Measurements from ENCODE around the gene MRPL9. TPM values are rescaled to one million over a fixed set of nuclear protein-coding genes. Genes with fewer than 3 reads are reported as not detected.

MRPL9 gene
- total and polyA plus RNA-seq, 2 experiments from 2014 or later, result 89.0 to 126 TPM

DNA sequence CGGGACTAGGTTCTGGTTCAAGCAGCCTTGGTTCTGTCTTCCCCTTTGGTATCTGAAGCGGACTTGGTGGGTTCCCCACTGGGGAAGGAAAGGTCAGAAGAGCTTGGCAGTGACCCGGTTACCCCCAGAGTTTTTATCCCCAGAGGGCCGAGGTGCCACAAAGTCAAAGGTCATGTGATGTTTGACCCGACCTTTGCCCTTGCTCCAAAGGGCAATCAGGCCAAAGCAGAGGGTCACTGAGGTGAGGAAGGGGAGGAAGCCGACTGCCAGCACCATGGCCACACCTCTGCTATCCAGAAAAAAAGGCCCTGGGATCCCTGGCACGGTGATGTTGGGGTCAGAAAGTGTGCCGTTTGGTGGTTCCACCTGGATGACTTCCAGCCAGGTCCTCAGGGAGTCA is 37.5 kb upstream of the MRPL9 start:
- H3K27ac Mint-ChIP-seq, result no peak overlapping the region
- H3K27me3 Mint-ChIP-seq (ENCODE audit: insufficient read depth, low read depth, poor library complexity), result no peaks in the 10 kb centered on the region
- no peaks in the 10 kb centered on the region for H3K9me3 Mint-ChIP-seq

More for the DNA sequence above, 37.5 kb upstream of the MRPL9 start:
- Histone ChIP-seq H3K27me3 (ENCODE audit: insufficient read depth) (no peaks in the 10 kb centered on the region), H3K4me3 (no peak overlapping the region), H3K36me3 (ENCODE audit: insufficient read depth) (no peaks in the 10 kb centered on the region), H3K4me1 (ENCODE audit: insufficient read depth) (0 out of 2 replicates have a peak, but pooled peaks cover 3% of the 10 kb centered on the region), H3K79me2 (replicated peaks; ENCODE audit: insufficient read depth) (no peaks in the 10 kb centered on the region), H3F3A (replicated peaks; ENCODE audit: low read depth) (no peaks in the 10 kb centered on the region), H3K9me2 (ENCODE audit: insufficient read depth) (no peaks in the 10 kb centered on the region), H4K20me1 (replicated peaks; ENCODE audit: insufficient read depth) (0 out of 2 replicates have a peak, but pooled peaks cover 2% of the 10 kb centered on the region), H3K27ac (ENCODE audit: low read depth) (no peak overlapping the region), H2AFZ (no peak overlapping the region), H3K4me2 (no peak overlapping the region)
- no peak for DNase-seq (ENCODE audit: low spot score)
- H3K4me3 Mint-ChIP-seq, result no peak overlapping the region
- no peaks in the 10 kb centered on the region for H3K36me3 Mint-ChIP-seq (ENCODE audit: low read depth)
- ATAC-seq, result no peak
- TF ChIP-seq NANOG (IDR thresholded peaks at IDR 0.05; ENCODE audit: borderline replicate concordance), result no peak
- TF ChIP-seq EZH2phosphoT487 (IDR thresholded peaks at IDR 0.05; ENCODE audit: unreplicated experiment), result no peak
- TF ChIP-seq EZH2 (IDR thresholded peaks at IDR 0.05; ENCODE audit: low read depth, unreplicated experiment), result no peak
- TF ChIP-seq CREB1 (CRISPR knock-in tag; IDR thresholded peaks at IDR 0.05; ENCODE audit: low read depth), result no peak
- no peak for TF ChIP-seq ZNF331 (CRISPR knock-in tag; IDR thresholded peaks at IDR 0.05; ENCODE audit: low read depth)
- no peak for TF ChIP-seq JUNB (IDR thresholded peaks at IDR 0.05; ENCODE audit: unreplicated experiment)
- TF ChIP-seq ZNF114 (CRISPR knock-in tag; IDR thresholded peaks at IDR 0.05), result no peak
- TF ChIP-seq, protein P1, sequence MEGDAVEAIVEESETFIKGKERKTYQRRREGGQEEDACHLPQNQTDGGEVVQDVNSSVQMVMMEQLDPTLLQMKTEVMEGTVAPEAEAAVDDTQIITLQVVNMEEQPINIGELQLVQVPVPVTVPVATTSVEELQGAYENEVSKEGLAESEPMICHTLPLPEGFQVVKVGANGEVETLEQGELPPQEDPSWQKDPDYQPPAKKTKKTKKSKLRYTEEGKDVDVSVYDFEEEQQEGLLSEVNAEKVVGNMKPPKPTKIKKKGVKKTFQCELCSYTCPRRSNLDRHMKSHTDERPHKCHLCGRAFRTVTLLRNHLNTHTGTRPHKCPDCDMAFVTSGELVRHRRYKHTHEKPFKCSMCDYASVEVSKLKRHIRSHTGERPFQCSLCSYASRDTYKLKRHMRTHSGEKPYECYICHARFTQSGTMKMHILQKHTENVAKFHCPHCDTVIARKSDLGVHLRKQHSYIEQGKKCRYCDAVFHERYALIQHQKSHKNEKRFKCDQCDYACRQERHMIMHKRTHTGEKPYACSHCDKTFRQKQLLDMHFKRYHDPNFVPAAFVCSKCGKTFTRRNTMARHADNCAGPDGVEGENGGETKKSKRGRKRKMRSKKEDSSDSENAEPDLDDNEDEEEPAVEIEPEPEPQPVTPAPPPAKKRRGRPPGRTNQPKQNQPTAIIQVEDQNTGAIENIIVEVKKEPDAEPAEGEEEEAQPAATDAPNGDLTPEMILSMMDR (conservative IDR thresholded peaks at IDR 0.05; ENCODE audit: low read depth in 2 of 2), result no peak
- TF ChIP-seq STAT1 (IDR thresholded peaks at IDR 0.05; ENCODE audit: unreplicated experiment), result no peak
- TF ChIP-seq, protein P2, sequence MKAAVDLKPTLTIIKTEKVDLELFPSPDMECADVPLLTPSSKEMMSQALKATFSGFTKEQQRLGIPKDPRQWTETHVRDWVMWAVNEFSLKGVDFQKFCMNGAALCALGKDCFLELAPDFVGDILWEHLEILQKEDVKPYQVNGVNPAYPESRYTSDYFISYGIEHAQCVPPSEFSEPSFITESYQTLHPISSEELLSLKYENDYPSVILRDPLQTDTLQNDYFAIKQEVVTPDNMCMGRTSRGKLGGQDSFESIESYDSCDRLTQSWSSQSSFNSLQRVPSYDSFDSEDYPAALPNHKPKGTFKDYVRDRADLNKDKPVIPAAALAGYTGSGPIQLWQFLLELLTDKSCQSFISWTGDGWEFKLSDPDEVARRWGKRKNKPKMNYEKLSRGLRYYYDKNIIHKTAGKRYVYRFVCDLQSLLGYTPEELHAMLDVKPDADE (IDR thresholded peaks at IDR 0.05), result no peak
- TF ChIP-seq, protein P3, sequence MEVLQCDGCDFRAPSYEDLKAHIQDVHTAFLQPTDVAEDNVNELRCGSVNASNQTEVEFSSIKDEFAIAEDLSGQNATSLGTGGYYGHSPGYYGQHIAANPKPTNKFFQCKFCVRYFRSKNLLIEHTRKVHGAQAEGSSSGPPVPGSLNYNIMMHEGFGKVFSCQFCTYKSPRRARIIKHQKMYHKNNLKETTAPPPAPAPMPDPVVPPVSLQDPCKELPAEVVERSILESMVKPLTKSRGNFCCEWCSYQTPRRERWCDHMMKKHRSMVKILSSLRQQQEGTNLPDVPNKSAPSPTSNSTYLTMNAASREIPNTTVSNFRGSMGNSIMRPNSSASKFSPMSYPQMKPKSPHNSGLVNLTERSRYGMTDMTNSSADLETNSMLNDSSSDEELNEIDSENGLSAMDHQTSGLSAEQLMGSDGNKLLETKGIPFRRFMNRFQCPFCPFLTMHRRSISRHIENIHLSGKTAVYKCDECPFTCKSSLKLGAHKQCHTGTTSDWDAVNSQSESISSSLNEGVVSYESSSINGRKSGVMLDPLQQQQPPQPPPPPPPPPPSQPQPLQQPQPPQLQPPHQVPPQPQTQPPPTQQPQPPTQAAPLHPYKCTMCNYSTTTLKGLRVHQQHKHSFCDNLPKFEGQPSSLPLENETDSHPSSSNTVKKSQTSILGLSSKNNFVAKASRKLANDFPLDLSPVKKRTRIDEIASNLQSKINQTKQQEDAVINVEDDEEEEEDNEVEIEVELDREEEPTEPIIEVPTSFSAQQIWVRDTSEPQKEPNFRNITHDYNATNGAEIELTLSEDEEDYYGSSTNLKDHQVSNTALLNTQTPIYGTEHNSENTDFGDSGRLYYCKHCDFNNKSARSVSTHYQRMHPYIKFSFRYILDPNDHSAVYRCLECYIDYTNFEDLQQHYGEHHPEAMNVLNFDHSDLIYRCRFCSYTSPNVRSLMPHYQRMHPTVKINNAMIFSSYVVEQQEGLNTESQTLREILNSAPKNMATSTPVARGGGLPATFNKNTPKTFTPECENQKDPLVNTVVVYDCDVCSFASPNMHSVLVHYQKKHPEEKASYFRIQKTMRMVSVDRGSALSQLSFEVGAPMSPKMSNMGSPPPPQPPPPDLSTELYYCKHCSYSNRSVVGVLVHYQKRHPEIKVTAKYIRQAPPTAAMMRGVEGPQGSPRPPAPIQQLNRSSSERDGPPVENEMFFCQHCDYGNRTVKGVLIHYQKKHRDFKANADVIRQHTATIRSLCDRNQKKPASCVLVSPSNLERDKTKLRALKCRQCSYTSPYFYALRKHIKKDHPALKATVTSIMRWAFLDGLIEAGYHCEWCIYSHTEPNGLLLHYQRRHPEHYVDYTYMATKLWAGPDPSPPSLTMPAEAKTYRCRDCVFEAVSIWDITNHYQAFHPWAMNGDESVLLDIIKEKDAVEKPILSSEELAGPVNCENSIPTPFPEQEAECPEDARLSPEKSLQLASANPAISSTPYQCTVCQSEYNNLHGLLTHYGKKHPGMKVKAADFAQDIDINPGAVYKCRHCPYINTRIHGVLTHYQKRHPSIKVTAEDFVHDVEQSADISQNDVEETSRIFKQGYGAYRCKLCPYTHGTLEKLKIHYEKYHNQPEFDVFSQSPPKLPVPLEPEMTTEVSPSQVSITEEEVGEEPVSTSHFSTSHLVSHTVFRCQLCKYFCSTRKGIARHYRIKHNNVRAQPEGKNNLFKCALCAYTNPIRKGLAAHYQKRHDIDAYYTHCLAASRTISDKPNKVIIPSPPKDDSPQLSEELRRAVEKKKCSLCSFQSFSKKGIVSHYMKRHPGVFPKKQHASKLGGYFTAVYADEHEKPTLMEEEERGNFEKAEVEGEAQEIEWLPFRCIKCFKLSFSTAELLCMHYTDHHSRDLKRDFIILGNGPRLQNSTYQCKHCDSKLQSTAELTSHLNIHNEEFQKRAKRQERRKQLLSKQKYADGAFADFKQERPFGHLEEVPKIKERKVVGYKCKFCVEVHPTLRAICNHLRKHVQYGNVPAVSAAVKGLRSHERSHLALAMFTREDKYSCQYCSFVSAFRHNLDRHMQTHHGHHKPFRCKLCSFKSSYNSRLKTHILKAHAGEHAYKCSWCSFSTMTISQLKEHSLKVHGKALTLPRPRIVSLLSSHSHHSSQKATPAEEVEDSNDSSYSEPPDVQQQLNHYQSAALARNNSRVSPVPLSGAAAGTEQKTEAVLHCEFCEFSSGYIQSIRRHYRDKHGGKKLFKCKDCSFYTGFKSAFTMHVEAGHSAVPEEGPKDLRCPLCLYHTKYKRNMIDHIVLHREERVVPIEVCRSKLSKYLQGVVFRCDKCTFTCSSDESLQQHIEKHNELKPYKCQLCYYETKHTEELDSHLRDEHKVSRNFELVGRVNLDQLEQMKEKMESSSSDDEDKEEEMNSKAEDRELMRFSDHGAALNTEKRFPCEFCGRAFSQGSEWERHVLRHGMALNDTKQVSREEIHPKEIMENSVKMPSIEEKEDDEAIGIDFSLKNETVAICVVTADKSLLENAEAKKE (CRISPR knock-in tag; IDR thresholded peaks at IDR 0.05), result no peak
- TF ChIP-seq POLR2AphosphoS5 (IDR thresholded peaks at IDR 0.05; ENCODE audit: low read depth), result no peak
- TF ChIP-seq, protein P4, sequence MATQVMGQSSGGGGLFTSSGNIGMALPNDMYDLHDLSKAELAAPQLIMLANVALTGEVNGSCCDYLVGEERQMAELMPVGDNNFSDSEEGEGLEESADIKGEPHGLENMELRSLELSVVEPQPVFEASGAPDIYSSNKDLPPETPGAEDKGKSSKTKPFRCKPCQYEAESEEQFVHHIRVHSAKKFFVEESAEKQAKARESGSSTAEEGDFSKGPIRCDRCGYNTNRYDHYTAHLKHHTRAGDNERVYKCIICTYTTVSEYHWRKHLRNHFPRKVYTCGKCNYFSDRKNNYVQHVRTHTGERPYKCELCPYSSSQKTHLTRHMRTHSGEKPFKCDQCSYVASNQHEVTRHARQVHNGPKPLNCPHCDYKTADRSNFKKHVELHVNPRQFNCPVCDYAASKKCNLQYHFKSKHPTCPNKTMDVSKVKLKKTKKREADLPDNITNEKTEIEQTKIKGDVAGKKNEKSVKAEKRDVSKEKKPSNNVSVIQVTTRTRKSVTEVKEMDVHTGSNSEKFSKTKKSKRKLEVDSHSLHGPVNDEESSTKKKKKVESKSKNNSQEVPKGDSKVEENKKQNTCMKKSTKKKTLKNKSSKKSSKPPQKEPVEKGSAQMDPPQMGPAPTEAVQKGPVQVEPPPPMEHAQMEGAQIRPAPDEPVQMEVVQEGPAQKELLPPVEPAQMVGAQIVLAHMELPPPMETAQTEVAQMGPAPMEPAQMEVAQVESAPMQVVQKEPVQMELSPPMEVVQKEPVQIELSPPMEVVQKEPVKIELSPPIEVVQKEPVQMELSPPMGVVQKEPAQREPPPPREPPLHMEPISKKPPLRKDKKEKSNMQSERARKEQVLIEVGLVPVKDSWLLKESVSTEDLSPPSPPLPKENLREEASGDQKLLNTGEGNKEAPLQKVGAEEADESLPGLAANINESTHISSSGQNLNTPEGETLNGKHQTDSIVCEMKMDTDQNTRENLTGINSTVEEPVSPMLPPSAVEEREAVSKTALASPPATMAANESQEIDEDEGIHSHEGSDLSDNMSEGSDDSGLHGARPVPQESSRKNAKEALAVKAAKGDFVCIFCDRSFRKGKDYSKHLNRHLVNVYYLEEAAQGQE (IDR thresholded peaks at IDR 0.05; ENCODE audit: unreplicated experiment), result no peak
- peaks cover 14% of the 10 kb centered on the region for H3K4me1 Mint-ChIP-seq
